T-helper 1 cell treated with Interleukin-12 subunit alpha and Interleukin-12 subunit beta and Interleukin-4 antibody, amounts not matched to agents 30 ng/mL and 1 ng/mL, for 36 hours (primary cell): Measurements from ENCODE around the gene ADAM12. TPM values are rescaled to one million over a fixed set of nuclear protein-coding genes. Genes with fewer than 3 reads are reported as not detected.

Experiments
- intact Hi-C: fragments of 100-400 bp; cut with micrococcal nuclease; formaldehyde crosslinking; loops from one replicate; pipeline ENCODE4 v1.15.1; 2024
- total RNA-seq: library from RNA; stranded (reverse); gene quantifications from 2 replicates; pipeline ENCODE4 v1.2.3, GENCODE V29; 2022

Gene ADAM12
- total RNA-seq, 1 donor from 2014 or later, result 0.07 TPM

DNA sequence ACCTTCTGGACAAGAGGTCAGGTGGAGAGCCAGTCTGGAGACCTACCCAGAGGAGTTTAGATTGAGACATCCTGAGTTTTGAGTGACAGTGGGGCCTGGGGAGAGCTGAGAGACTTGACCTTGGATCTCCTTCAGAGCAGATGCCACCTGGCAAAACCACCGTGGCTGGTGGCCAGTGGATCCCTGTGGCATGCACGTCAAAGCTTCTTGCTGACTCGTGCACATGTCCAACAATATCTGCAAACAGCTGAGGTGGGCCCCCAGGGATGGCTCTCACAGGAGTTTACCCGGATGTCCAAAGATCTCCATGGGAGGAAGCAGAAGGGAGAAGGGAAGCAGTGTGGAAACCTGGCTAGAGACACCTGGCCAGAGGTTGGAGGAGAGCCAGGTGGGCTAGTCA is 261.4 kb downstream of the ADAM12 start:
- intact Hi-C loops, result no loop called here

DNA sequence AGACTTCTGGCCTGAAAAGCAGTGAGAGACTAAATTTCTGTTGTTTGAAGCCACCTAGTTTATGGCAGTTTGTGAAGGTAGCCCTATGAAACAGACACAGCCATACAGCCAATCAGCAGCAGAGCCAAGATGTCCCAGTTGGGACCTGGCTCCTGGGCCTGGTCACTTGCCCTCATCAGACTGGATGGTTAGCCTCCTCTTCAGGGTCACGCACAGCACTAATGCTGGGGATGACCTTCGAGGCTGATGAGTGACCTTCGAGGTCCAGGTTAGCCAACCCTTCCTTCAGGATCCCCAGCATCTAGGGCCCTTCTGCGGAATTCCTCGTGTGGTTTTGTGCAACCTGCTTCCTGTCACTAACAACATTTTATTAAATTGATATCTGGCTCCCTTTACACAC is 262.3 kb downstream of the ADAM12 start:
- intact Hi-C loops, result no loop called here

DNA sequence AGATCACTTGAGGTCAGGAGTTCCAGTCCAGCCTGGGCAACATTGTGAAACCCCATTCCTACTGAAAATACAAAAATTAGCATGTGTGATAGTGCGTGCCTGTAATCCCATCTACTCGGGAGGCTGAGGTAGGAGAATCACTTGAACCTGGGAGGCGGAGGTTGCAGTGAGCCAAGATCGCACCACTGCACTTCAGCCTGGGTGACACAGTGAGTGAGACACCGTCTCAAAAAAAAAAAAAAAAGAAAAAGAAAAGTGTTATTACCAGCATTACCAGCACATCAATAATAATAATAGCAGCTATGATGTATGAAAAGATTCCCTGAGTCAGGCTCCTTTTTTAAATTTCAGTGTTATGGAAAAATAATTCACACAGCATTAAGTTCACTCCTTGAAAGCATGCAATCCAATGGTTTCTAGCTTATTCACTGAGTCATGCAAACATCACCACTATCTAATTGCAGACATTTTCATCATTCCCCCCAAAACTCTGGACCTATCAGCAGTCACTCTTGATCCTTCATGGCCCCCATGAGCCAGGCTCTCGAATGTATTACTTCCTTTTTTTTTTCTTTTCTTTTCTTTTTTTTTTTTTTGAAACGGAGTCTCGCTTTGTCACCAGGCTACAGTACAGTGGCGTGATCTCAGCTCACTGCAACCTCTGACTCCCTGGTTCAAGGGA is 263.5 kb downstream of the ADAM12 start:
- intact Hi-C loops, result no loop called here

DNA sequence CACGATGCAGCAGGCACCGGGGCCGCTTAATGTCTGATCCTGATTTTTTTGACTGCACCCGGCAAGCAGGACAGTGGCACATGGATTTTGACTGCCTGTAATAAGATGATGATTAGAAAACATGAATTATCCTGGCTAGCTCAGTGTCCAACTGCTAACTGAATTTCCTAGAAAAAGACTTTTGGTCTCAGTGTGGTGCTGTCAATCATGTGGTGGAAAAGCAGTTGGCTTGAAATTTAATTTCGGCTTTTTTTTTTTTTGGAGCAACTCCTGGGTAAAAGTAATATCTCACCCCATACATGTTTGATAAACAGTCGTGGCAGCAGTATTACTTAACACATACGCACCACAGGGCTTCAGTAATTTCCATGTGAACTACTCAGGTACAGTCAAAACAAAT is 264.2 kb downstream of the ADAM12 start:
- intact Hi-C loops, result no loop called here

DNA sequence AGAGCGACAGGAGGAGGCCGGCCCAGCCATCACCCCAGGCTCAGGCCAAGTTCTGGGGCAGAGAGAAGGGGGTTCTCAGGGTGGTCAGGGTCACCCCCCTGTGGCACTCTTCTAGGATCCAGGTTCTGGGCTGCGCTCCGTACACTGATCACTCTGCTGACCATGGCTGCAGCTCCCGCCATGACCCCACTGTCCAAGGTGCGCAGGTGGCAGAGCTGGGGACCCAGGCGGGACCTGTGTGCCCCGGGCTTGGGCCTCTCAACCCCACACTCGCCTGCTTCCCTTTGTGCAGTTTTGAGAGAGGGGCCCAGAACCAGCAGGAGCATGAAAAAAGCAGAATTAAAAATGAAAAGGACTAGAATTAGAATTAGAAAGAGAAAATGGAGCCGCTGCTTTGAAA is 264.8 kb downstream of the ADAM12 start:
- intact Hi-C loops, result no loop called here

DNA sequence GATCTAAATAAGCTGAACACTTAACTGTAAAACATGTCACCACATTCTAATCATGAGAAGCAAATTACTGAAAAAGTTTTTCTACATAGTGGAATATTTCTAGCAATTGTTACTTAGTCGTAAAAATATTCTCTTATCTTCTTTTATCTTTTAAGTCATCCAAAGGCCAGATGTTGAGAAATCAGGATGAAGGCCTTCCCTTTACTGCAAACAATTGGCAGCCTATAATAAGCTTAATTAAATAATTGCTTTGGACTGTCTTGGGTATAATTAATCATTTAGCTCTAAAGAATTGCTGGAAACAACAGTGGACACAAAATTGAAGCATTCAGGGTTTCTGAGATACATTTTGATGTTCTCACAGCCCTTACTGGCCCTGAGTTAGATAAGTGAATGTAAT is 265.4 kb downstream of the ADAM12 start:
- intact Hi-C loops, result no loop called here

DNA sequence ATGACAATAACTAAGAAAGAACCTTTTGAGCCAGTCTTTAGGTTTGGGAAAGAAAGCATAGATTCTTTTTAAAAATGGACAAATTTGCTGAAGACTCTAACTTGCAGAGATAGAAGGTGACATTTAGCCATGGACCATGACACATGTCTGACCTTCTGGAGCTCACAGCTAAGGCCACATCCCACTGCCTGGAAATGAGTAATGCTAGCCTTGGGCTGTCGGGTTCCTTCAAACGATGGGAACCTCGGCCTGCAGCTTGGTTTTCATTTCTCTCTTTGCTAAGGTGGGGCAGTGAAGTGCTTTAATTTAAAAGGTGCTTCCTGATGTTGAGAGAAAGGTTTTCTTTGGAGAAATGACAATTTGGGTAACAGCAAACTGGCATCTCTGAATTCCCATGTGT is 268.7 kb downstream of the ADAM12 start:
- intact Hi-C loops, result no loop called here

DNA sequence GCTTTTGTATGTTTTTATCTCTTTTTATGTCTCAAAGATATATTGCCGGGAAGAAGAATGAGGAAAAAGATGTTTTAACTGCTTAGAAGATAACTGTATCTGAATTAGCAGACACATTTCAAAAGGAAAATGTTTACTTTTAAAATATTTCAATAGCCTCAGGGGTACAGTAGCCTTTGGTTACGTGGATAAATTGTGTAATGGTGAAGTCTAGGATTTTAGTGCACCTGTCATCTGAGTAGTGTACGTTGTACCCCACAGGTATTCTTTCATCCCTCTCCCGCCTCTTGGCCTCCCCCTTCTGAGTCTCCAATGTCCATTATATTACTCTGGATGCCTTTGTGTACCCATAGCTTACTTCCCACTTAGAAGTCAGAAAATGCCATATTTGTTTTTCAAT is 269.8 kb downstream of the ADAM12 start:
- intact Hi-C loops, result no loop called here

DNA sequence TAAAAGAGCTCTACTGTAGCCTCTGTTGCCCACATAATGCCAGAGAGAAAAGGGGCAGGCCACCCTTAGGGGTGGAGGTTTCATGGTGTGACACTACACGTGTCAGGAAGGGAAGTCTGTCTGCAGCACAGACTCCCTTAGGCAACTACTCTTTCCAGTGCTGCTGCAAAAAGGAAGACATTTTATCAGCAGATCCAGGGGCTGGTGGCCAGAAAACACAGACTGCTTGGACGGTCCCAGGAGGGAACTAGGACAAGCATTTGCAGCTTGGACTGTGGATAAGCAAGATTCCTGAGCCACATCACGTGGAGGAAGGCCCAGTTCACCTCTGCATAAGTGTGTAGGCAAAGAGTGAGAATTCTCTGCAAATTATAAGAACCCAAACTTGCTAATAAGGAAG is 271.1 kb downstream of the ADAM12 start:
- intact Hi-C loops, result no loop called here

DNA sequence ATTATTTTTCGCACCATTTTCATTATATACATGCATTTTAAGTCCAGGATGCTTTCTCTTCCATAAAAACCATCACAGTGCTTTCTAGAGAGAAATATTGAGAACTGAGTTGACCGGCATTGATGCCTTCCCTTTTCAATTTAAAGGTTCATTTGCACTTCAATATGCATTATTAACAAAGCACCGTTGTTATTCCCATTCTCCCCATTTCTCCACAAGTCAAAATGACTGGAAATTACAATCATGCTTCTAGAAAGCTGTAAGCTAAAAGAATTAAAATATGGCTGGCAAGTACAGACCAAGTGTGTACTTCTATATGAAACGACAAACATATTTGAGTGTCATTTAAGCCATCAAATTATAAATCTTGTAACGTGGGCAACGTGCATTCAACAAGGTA is 272.4 kb downstream of the ADAM12 start:
- intact Hi-C loops, result no loop called here

DNA sequence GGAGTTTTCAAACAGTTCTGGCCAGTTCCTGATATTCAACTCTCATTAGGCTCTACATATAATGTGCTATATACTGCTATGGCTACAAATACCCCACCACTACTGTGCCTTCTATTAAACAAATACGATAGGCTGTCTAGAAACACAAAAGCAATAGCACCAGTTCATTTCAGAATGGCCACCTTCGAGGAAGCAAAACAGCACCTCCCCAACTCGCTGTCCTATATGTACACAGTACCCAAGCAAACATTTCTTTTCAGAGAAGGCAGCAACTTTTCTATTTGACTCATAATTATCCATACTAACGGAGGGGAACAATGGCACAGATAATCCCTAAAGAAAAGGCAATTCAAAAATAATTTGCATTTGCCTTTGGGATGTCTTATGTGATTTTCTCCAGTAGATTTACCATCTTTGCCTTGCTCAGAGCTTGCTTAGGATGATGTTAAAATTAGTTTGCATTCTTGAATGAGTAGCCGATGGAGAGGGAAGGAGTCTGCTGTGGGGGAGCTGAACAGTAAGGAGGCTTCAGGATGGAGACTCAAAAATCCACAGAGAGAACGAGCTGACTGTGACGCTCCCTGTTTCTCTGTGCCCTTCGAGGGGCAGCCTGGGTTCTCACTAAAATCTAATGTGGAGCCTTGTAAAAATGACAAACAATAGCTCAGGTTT is 273.3 kb downstream of the ADAM12 start:
- intact Hi-C loops, result no loop called here

DNA sequence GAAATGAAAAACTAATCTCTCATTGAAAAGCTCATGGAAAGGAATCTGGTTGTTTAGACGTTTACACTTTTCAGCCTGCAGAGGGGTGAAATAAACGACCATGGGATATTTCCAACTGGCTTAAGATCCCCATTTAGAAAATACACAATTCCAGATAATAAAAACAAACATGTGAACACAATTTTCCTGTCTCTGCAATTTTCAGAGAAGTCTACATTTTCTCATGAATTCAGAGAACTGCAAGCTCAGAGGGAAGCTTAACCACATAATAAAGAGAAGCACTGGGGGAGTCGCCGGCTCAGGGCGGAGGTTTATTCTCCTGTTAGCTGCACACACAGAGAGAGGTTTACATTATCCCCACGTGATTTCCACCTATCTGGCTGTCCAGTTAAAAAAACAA is 276.8 kb downstream of the ADAM12 start:
- intact Hi-C loops, result no loop called here

DNA sequence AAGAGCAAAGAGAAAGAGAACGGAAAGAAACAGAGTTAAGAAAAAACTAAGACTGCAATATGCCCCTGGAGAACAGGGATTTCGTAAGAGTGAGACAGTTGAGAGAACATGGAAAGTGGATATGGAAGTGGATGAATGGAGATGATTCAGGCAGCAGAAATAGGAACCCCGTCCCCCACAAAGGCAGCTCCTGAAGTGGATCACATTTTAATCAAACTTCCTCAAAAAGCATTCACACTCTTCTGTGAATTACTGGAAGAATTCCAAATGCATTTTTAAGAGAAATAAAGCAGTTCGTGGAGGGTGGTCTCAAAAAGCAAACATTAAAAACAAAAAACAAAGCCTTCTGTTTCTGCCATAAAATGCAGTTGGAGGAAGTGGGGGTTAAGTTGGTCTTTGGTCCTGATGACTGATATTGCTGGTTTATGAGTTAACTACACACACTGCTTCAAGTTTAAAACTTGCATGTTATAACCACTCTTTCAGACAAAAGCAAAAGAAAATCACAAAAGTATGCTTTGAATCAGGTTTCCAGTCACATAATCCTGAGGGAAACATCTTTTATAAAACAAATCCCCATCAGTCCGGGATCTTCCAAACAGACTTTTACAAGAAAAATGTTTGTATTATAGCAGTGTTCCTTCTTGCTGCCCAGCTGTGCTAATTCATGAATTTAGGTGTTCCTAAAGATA is 277.6 kb downstream of the ADAM12 start:
- intact Hi-C loops, result no loop called here

DNA sequence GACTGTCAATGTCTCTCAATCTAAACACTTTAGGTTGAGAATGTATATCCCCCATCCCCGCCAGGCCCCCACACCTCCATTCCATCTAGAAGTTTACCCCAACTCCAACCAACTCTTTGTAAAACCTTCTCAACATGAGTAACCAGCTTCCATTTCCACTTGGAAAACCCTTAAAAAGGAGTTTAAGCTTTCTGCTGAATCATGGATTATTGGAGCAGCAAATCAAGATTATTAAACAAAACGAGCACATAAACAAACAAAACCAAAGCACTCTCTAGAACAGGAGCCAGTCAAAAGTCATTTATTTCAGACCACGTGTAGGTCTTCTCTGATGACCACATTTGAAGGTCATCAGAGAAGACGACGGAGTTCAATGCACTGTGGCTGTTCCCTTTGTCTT is 278.4 kb downstream of the ADAM12 start:
- intact Hi-C loops, result no loop called here

DNA sequence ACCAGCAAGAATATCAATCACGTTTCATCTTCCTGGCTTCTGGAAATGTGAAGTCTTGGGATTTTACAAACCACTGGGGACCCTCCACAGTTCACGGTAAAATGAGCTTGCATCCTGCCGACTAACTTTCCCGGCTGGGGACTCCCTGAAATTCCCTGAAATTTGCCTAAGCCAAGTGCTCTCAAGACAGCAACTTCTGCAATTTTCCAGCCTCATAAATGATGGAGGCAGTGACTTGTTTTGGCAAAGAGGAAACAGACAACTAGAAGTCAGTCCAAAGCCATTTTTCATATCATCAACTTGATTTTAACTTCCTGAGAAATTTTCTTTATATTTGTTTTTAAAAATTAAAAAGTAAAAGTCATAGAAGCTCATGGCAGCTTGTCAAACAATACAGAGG is 279.6 kb downstream of the ADAM12 start:
- intact Hi-C loops, result no loop called here

DNA sequence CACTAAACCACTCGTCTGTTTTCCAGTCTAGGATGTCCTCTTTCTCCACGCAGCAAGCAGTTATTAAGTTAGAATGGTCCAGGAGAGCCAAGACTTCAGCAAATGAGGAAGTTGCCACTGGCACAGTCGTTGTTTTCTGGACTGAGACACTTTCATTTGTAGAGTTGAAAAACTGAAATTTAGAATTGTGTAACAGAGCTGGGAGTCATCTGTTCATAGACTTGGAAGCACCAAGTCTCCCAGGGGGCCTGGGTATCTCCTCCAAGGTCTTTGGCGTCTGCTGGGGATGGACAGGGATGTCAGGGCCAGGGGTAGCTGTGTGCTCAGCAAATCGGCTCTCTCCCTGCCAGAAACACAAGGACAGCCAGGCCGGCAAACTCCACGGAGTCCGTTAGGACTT is 283.5 kb downstream of the ADAM12 start:
- intact Hi-C loops, result no loop called here

DNA sequence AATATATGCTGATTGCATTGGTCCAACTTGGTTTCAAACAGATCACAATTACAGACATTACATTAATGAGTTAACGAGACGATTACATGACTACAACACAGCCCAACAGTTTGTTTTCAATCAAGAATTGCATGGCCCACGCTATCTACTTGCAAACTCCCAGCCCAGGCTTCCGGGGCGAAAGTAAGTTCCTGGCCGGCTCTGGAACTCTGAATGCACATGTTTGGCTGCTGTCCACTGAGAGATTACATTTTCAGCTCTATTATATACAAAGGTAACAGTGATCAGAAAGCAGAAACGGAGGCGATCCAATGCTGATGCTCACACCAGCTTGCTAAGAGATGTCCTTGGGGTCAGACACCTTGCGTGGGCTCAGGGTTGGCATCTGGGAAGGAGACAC is 285.6 kb downstream of the ADAM12 start:
- intact Hi-C loops, result no loop called here

DNA sequence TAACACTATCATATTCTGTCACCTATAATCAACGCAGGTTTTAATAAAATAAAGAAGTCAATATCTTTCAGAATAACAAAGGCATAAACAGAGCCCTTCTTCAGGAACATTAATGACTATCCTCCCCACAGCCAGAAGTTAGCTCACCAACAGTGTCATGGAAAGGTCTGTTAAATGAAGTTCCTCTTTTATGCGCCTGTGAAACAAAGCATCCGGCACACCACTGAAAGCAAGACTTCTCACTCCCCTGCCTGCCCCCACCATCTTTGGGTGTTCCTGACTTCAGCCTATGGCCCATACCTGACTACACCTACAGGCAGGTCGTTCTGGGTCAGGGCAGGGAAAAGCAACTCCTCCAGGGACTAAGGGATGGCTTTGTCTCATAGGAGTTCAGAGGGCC is 286.5 kb downstream of the ADAM12 start:
- intact Hi-C loops, result no loop called here

DNA sequence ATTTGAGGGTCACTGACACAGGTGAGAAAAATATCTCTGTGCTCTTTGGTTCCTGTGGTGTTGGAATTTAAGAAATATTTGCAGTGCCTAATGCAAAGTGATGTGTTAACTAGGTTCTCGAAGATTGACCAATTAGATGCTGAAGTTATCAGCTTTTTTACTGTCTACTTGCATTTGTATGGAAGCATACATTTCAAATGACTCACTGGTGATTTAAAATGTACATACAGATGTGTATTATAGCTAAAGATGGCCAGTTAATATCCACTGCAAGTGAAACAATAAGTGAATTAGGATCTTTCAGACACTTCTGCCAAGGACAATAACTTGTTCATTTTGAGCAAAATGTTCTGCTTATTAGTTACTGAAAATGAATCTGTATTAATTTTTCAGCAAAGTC is 287.0 kb downstream of the ADAM12 start:
- intact Hi-C loops, result no loop called here

DNA sequence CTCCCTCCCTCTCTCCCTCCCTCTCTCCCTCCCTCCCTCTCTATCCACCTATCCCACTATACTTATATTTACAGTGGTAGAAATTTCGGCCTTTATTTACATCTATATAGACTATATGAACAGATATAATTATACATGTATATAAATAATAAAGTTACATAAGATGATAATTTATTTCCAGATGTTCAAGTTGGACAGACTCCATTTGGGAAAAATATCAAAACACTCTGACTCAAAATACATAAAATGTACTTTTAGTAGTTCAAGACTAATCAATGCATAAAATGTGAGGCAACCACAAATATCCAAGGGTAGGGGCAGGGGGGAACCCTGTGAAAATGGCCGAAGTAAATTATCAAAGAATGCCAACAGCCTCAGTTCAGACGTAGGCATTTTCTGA is 288.9 kb downstream of the ADAM12 start:
- intact Hi-C loops, result no loop called here

DNA sequence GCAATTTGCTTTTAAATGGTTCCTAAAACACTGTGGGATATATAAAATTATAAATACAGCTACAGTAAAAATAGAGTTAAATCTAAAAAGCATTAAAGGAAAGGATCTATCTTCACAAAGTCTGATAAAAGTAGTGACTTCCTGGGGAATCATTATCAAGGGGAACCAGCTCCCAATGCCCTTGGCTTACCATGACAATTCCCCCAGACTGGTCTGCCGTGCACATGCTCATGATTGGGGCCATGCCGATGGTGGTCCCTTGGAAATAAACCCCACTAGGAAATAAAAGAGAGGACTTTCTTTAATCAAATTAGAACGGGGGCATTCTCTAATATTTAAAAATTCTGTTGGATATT is 290.1 kb downstream of the ADAM12 start:
- intact Hi-C loops, result no loop called here

DNA sequence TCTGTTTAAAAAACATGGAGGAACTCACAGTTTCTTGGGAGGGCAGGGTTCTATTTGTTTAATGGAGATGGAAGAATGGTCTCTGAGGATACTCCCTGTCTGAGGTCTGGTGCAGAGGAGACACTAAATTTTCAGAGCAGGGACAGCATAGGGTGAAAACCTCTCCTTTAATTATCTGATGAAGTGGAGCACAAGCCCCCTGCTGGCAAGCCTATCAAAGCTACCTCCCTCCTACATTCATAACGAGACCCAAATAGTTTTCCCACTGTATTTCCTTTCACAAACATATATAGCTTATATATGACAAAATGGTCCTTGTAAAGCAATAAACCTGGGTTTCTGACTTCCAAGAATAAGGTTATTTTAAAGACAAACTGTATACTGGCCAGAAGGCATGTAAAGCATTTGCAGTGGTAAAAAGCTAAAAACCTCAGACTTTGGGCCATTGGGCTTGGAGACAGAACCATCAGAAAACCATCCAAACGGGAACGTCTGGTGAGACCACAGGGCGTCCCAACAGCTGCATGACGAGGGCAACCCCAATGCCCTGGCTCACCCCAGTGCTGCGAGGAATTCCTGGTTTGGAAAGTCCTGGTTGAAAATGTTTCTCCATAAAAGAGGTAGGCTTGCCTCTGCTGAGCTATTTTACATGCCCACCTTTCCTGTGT is 290.6 kb downstream of the ADAM12 start:
- intact Hi-C loops, result no loop called here
